ENCODE results near the gene NECAB2. TPM values are rescaled to one million over a fixed set of nuclear protein-coding genes. Genes with fewer than 3 reads are reported as not detected.
A peak's percentile ranks its signal among the peaks of the same experiment; 100 is the strongest.

NECAB2 gene
- total RNA-seq, 6 donors from 2014 or later: 0.40 to 1.2 (median 0.44) TPM; not detected in 3

DNA sequence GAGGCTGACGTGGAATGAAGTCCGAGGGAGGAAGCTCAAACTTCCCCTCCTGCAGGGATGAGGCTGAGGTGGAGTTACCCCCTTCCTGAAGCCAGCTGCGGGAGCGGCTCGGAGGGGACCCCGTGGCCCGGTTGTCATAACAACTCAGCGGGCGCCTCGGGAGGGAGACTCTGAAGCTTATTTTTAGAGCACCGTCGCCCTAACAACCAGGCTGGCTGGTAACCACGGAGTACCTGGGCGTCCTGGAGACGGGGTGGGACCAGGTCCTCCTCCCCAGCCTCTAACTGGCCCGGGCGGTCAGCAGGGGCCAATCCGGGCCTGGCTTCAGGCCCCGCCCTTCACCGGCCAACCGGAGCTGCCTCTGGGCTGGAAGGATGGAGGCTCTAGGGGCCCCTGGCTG lies 27.7 kb downstream of the NECAB2 start:
- Histone ChIP-seq H3K36me3 (no peaks in the 10 kb centered on the region), H3K9me3 (no peaks in the 10 kb centered on the region), H3K27me3 (no peaks in the 10 kb centered on the region), H3K4me3 (no peak overlapping the region), H3K4me1 (peaks cover 0 to 6% (median 2%) of the 10 kb centered on the region in 4 donors), H3K27ac (no peak overlapping the region)
- TF ChIP-seq EP300 (IDR thresholded peaks at IDR 0.05): no peak
- no peak for TF ChIP-seq POLR2A (IDR thresholded peaks at IDR 0.05)
- peak in 1 of 2 donors; percentile 33 for DNase-seq
- ATAC-seq (ENCODE audit: low FRiP score in 2 of 2): peak in 1 of 2 donors; percentile 49
- 5 to 6% methylated on average over 10 to 18 of the region's 21 CpGs for WGBS, 2 donors

DNA sequence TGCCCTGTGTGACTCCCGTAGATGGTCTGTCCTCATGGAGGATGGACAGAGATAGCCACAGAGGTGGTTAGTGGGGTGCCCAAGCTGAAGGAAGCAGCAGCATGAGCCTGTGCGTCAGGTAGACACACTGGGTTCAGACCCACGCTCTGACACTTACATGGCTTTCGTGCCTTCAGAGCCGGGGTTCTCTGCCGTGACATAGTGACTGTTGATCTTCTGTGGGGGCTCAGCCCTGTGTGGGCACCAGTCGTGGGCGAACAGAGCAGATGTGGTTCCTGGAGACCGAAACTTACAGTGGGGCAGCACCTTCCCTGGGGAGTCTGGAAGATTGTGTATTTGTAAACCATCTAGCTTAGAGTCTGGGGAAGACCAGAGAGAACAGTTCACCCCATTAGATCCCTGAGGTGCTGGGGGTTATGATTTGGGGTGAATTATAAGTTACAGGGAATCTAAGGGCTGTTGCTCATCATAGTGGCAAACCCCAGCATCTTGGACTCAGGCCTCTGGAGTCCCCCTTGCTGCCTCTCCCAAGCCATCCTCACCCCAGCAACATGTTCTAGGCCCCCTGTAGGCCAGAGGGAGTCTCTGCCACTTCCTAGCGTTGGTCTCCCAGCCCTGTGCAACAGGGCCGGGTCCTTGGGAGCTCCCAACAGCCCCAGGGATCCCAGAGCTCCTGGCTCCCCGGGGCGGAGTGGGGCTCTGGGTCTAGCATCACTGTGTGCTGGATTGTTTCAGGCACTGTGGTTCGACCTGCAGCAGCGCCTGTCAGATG lies 28.6 kb downstream of the NECAB2 start:
- WGBS, 2 donors: 76 to 87% methylated on average over 14 to 15 of the region's 15 CpGs
- Histone ChIP-seq H3K36me3 (no peaks in the 10 kb centered on the region), H3K27ac (no peak overlapping the region), H3K4me1 (peaks cover 0 to 6% (median 2%) of the 10 kb centered on the region in 4 donors), H3K27me3 (no peaks in the 10 kb centered on the region), H3K4me3 (no peak overlapping the region), H3K9me3 (no peaks in the 10 kb centered on the region)
- DNase-seq (no peak), ATAC-seq (ENCODE audit: low FRiP score in 2 of 2) (no peak)
- TF ChIP-seq EP300 (IDR thresholded peaks at IDR 0.05): no peak
- TF ChIP-seq POLR2A (IDR thresholded peaks at IDR 0.05): no peak
- no peak for TF ChIP-seq POLR2AphosphoS5 (IDR thresholded peaks at IDR 0.05)
- TF ChIP-seq, protein P1, sequence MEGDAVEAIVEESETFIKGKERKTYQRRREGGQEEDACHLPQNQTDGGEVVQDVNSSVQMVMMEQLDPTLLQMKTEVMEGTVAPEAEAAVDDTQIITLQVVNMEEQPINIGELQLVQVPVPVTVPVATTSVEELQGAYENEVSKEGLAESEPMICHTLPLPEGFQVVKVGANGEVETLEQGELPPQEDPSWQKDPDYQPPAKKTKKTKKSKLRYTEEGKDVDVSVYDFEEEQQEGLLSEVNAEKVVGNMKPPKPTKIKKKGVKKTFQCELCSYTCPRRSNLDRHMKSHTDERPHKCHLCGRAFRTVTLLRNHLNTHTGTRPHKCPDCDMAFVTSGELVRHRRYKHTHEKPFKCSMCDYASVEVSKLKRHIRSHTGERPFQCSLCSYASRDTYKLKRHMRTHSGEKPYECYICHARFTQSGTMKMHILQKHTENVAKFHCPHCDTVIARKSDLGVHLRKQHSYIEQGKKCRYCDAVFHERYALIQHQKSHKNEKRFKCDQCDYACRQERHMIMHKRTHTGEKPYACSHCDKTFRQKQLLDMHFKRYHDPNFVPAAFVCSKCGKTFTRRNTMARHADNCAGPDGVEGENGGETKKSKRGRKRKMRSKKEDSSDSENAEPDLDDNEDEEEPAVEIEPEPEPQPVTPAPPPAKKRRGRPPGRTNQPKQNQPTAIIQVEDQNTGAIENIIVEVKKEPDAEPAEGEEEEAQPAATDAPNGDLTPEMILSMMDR (IDR thresholded peaks at IDR 0.05): no peak

DNA sequence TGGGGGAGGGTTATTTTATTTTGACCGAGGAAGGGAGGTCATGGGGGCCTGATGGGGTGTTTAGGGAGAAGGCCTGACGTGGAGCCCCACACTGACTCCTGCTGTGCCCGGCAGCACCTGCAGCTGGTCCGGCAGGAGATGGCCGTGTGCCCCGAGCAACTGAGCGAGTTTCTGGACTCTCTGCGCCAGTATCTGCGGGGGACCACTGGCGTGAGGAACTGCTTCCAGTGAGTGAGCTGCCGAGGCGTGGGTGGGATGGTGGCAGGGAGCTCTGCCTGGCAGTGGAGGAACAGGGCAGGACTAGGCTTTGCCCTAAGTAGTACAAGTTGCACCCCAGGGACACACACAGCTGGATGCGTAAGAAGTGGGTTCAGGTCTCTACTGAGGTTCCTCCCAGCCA lies 30.0 kb downstream of the NECAB2 start:
- no peak overlapping the region for H3K27ac ChIP-seq
- no peak for TF ChIP-seq POLR2AphosphoS5 (IDR thresholded peaks at IDR 0.05)
- TF ChIP-seq, protein P1 (IDR thresholded peaks at IDR 0.05): no peak
- no peak for TF ChIP-seq EP300 (IDR thresholded peaks at IDR 0.05)
- TF ChIP-seq POLR2A (IDR thresholded peaks at IDR 0.05): no peak
- no peaks in the 10 kb centered on the region for H3K27me3 ChIP-seq
- 85 to 90% methylated on average over 8 to 13 of the region's 13 CpGs for WGBS, 2 donors
- peaks cover 0 to 6% (median 2%) of the 10 kb centered on the region in 4 donors for H3K4me1 ChIP-seq
- H3K4me3 ChIP-seq: no peak overlapping the region
- ATAC-seq (ENCODE audit: low FRiP score in 2 of 2): no peak
- H3K9me3 ChIP-seq: no peaks in the 10 kb centered on the region
- no peak for DNase-seq
- no peaks in the 10 kb centered on the region for H3K36me3 ChIP-seq

DNA sequence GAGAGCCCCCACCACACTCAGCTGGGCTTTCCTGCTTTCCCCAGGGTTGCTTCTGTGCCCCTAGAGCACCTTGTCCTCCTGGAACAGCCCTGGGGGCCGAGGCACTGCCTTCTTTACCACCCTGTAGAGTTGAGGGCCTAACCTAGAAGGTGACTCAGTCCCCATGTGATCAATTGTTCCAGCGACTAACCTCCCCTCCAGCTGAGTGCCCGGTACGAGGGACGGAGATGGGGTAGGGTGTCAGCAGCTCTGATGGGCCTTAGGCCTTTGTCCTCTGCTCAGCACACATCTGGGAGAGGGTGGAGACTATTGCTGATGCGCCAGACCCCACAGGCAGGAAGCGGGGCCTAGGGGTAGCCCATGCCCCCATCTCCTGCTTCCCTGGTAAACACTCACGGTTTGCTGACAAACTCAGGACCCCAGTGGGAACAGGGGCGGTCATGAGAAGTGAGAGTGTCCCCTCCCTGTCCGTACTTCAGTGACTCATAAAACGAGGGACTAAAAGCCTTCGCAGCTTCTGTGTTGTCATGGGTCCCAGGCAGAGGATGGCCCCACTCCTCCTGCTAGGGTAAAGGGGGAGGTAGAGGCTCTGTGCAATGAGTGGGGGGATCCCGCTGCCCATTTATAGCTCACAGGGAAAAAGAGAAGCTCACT lies 33.1 kb downstream of the NECAB2 start:
- Histone ChIP-seq H3K4me3 (no peak overlapping the region), H3K4me1 (no peaks in the 10 kb centered on the region), H3K36me3 (no peaks in the 10 kb centered on the region), H3K27ac (no peak overlapping the region), H3K27me3 (no peaks in the 10 kb centered on the region), H3K9me3 (no peaks in the 10 kb centered on the region)
- ATAC-seq (ENCODE audit: low FRiP score in 2 of 2) (no peak), DNase-seq (no peak)
- TF ChIP-seq POLR2A (IDR thresholded peaks at IDR 0.05) (no peak), POLR2AphosphoS5 (IDR thresholded peaks at IDR 0.05) (no peak), EP300 (IDR thresholded peaks at IDR 0.05) (no peak)
- TF ChIP-seq, protein P1 (IDR thresholded peaks at IDR 0.05): no peak
- 70 to 80% methylated on average over 2 to 12 of the region's 13 CpGs for whole genome bisulfite sequencing, 2 donors

DNA sequence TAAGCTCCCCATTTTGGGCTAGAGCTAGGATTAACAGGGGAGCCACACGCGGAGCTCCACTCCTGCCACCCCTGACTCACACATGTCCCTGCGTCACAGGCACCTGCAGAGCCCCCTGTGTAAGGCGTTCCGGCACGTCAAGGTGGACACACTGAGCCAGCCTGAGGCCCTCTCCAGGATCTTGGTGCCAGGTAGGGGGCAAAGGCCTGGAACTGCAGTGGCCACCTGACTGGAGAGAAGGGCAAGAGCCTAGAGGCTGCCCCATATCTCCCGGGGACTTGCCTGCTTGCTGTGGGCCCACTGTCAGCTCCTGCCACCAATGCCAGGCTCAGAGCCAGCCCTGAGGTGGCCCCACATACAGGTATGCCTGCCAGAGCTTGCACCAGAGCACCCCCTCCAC lies 33.7 kb downstream of the NECAB2 start:
- WGBS, 2 donors: 72 to 89% methylated on average over 4 to 6 of the region's 7 CpGs

More for the DNA sequence above, 33.7 kb downstream of the NECAB2 start:
- H3K36me3 ChIP-seq: no peaks in the 10 kb centered on the region
- TF ChIP-seq POLR2A (IDR thresholded peaks at IDR 0.05) (no peak), EP300 (IDR thresholded peaks at IDR 0.05) (no peak), POLR2AphosphoS5 (IDR thresholded peaks at IDR 0.05) (no peak)
- TF ChIP-seq, protein P1 (IDR thresholded peaks at IDR 0.05): no peak
- H3K4me3 ChIP-seq: no peak overlapping the region
- H3K27ac ChIP-seq: no peak overlapping the region
- no peaks in the 10 kb centered on the region for H3K27me3 ChIP-seq
- no peaks in the 10 kb centered on the region for H3K4me1 ChIP-seq
- no peak for ATAC-seq (ENCODE audit: low FRiP score in 2 of 2)
- DNase-seq: no peak
- H3K9me3 ChIP-seq: no peaks in the 10 kb centered on the region
